GM12891 (cell line): ENCODE results near the gene DRAM1. TPM values are rescaled to one million over a fixed set of nuclear protein-coding genes. Genes with fewer than 3 reads are reported as not detected.

ENCODE experiments used
- DNase-seq: peaks from one replicate; pipeline ENCODE4 v3.0.0; 2011; ENCODE audit warnings: low spot score; ENCODE audit not compliant: insufficient read length
- FAIRE-seq: peaks from 2 replicates; lab custom pipeline; 2011; peaks lifted over from hg19 to GRCh38; lab: Jason Lieb, UNC
- PAX5 ChIP-seq: IDR thresholded peaks from 2 replicates; pipeline ENCODE4 v1.6.1; 2011; ENCODE audit warnings: low read length, moderate library complexity, mild to moderate bottlenecking; ENCODE audit not compliant: insufficient read depth, severe bottlenecking
- POLR2A ChIP-seq: IDR thresholded peaks from 2 replicates; pipeline ENCODE4 v1.6.1; 2011; ENCODE audit warnings: low read depth, low read length, control low read depth
- POLR2AphosphoS5 ChIP-seq: IDR thresholded peaks from 2 replicates; pipeline ENCODE4 v1.6.1; 2011; ENCODE audit warnings: low read depth, low read length, control low read depth
- POU2F2 ChIP-seq: IDR thresholded peaks from 2 replicates; pipeline ENCODE4 v1.6.1; 2011; ENCODE audit warnings: low read depth, mild to moderate bottlenecking, control low read depth, low read length, moderate library complexity
- SPI1 ChIP-seq: IDR thresholded peaks from 2 replicates; pipeline ENCODE4 v1.6.1; 2011; ENCODE audit warnings: low read depth, low read length, control low read depth
- TAF1 ChIP-seq: IDR thresholded peaks from 2 replicates; pipeline ENCODE4 v1.6.1; 2011; ENCODE audit warnings: low read depth, low read length, control low read depth
- polyA plus RNA-seq: library from polyadenylated mRNA; unstranded; fragments of >200 nt; gene quantifications from one replicate; pipeline ENCODE4 v1.2.1, GENCODE V29; 2012; ENCODE audit warnings: low read depth, missing spikeins, inconsistent platforms; ENCODE audit not compliant: missing spikeins

Gene DRAM1
- polyA plus RNA-seq = 37.6 TPM

GRCh38 chr12:101876861-101877805, at the start of gene DRAM1:
Gene DRAM1, plus strand, starts transcription at chr12:101877580. Its CDS starts 210 bp downstream, at chr12:101877790.
- peak; percentile 68 for DNase-seq
- peak; percentile 86 for FAIRE-seq
- TF ChIP-seq POLR2A (peak; percentile 85), POLR2AphosphoS5 (peak; percentile 87), POU2F2 (no peak), TAF1 (peak; percentile 70), PAX5 (peak; percentile 44)

GRCh38 chr12:101828463-101829196, 48.8 kb upstream of the DRAM1 start:
- no peak for TF ChIP-seq PAX5
- TF ChIP-seq POLR2AphosphoS5 = no peak
- no peak for TF ChIP-seq POLR2A
- TF ChIP-seq POU2F2 = no peak
- no peak for TF ChIP-seq TAF1
- no peak for TF ChIP-seq SPI1
- FAIRE-seq (peak; percentile 69), DNase-seq (no peak)

GRCh38 chr12:101829639-101830366, 47.6 kb upstream of the DRAM1 start:
- FAIRE-seq (peak; percentile 65), DNase-seq (no peak)
- no peak for TF ChIP-seq POLR2A
- no peak for TF ChIP-seq POU2F2
- no peak for TF ChIP-seq SPI1
- TF ChIP-seq POLR2AphosphoS5 = no peak
- no peak for TF ChIP-seq PAX5
- TF ChIP-seq TAF1 = no peak

GRCh38 chr12:101830367-101831325, 46.7 kb upstream of the DRAM1 start, which contains the start of gene GNPTAB:
Gene GNPTAB, minus strand, starts transcription at chr12:101830959. Its CDS starts 284 bp downstream, at chr12:101830675.
- DNase-seq (peak; percentile 79), FAIRE-seq (peak; percentile 96)
- TF ChIP-seq POLR2AphosphoS5 (no peak), PAX5 (no peak), POU2F2 (no peak)

- DNase-seq = no peak
These were observed 45.4 kb upstream of the DRAM1 start for GRCh38 chr12:101832030-101832429.

GRCh38 chr12:101838628-101839323, 38.6 kb upstream of the DRAM1 start:
- TF ChIP-seq POLR2A (no peak), SPI1 (no peak), POU2F2 (no peak), TAF1 (no peak), PAX5 (no peak), POLR2AphosphoS5 (no peak)
- no peak for DNase-seq
- FAIRE-seq = peak; percentile 35

More at GRCh38 chr12:101832030-101832429, 45.4 kb upstream of the DRAM1 start:
- TF ChIP-seq SPI1 (no peak), POU2F2 (no peak), POLR2A (no peak), PAX5 (no peak)
- FAIRE-seq = no peak

GRCh38 chr12:101839324-101840283, 37.8 kb upstream of the DRAM1 start:
- peak; percentile 38 for FAIRE-seq
- DNase-seq = no peak
- TF ChIP-seq POLR2A (no peak), TAF1 (no peak), SPI1 (no peak), POLR2AphosphoS5 (no peak), POU2F2 (no peak), PAX5 (no peak)
